ENCODE data around the gene ANKS1A.

The ANKS1A gene

GRCh38 chr6:35084041-35084491 is 195.0 kb downstream of the ANKS1A start:
- in situ Hi-C loops (cut with MboI; ENCODE audit: low pct_unique_long_range_greater_than_20kb, low sequenced_read_pairs) = no loop called here
- DNase-seq = no peak

- in situ Hi-C loops (cut with MboI; ENCODE audit: low pct_unique_long_range_greater_than_20kb, low sequenced_read_pairs) = no loop called here
- DNase-seq = no peak
Measured at GRCh38 chr6:35084511-35085203, 195.6 kb downstream of the ANKS1A start.

- in situ Hi-C loops (cut with MboI; ENCODE audit: low pct_unique_long_range_greater_than_20kb, low sequenced_read_pairs) = no loop called here
- DNase-seq = no peak
Measured at GRCh38 chr6:35085359-35086281, 196.6 kb downstream of the ANKS1A start.

GRCh38 chr6:35086282-35086632 is 197.2 kb downstream of the ANKS1A start:
- in situ Hi-C loops (cut with MboI; ENCODE audit: low pct_unique_long_range_greater_than_20kb, low sequenced_read_pairs) = no loop called here
- DNase-seq = no peak

- in situ Hi-C loops (cut with MboI; ENCODE audit: low pct_unique_long_range_greater_than_20kb, low sequenced_read_pairs) = no loop called here
- DNase-seq = no peak
Measured at GRCh38 chr6:35086636-35087360, 197.7 kb downstream of the ANKS1A start.

GRCh38 chr6:35087361-35088280 is 198.6 kb downstream of the ANKS1A start:
- DNase-seq = no peak
- in situ Hi-C loops (cut with MboI; ENCODE audit: low pct_unique_long_range_greater_than_20kb, low sequenced_read_pairs) = no loop called here

- in situ Hi-C loops (cut with MboI; ENCODE audit: low pct_unique_long_range_greater_than_20kb, low sequenced_read_pairs) = no loop called here
- DNase-seq = no peak
Measured at GRCh38 chr6:35088281-35089215, 199.5 kb downstream of the ANKS1A start.

GRCh38 chr6:35089216-35089934 is 200.3 kb downstream of the ANKS1A start:
- DNase-seq = no peak
- in situ Hi-C loops (cut with MboI; ENCODE audit: low pct_unique_long_range_greater_than_20kb, low sequenced_read_pairs) = no loop called here

GRCh38 chr6:35089935-35090505 is 201.0 kb downstream of the ANKS1A start:
- DNase-seq = peak; percentile 89

GRCh38 chr6:35090734-35091133 is 201.7 kb downstream of the ANKS1A start:
- no peak for DNase-seq
- in situ Hi-C loops (cut with MboI; ENCODE audit: low pct_unique_long_range_greater_than_20kb, low sequenced_read_pairs) = no loop called here

More at GRCh38 chr6:35089935-35090505, 201.0 kb downstream of the ANKS1A start:
- in situ Hi-C loops (cut with MboI; ENCODE audit: low pct_unique_long_range_greater_than_20kb, low sequenced_read_pairs) = no loop called here

- no peak for DNase-seq
- in situ Hi-C loops (cut with MboI; ENCODE audit: low pct_unique_long_range_greater_than_20kb, low sequenced_read_pairs) = no loop called here
Measured at GRCh38 chr6:35091346-35092083, 202.5 kb downstream of the ANKS1A start.

- no peak for DNase-seq
- in situ Hi-C loops (cut with MboI; ENCODE audit: low pct_unique_long_range_greater_than_20kb, low sequenced_read_pairs) = no loop called here
Measured at GRCh38 chr6:35092362-35093117, 203.5 kb downstream of the ANKS1A start.

GRCh38 chr6:35093118-35093445 is 204.0 kb downstream of the ANKS1A start:
- in situ Hi-C loops (cut with MboI; ENCODE audit: low pct_unique_long_range_greater_than_20kb, low sequenced_read_pairs) = no loop called here
- no peak for DNase-seq

- DNase-seq = no peak
- in situ Hi-C loops (cut with MboI; ENCODE audit: low pct_unique_long_range_greater_than_20kb, low sequenced_read_pairs) = no loop called here
Measured at GRCh38 chr6:35093783-35094182, 204.7 kb downstream of the ANKS1A start.

GRCh38 chr6:35094183-35094582 is 205.1 kb downstream of the ANKS1A start:
- no peak for DNase-seq
- in situ Hi-C loops (cut with MboI; ENCODE audit: low pct_unique_long_range_greater_than_20kb, low sequenced_read_pairs) = no loop called here
